Activated CD8-positive, alpha-beta memory T cell treated with anti-CD3 and anti-CD28 coated beads, Interleukin-2, amount 50 U/mL, for 4 hours (primary cell): Measurements from ENCODE around the gene NOXA1.

Experiments
- DNase-seq: peaks from one replicate; pipeline ENCODE4 v3.0.0-alpha.2; 2020

NOXA1 gene

GRCh38 chr9:137441289-137441934 is 18.2 kb downstream of the NOXA1 start, which contains the start of gene ENTPD8:
Gene ENTPD8 (minus strand): TSS chr9:137441357. CDS start chr9:137438285, 3,072 bp downstream.
- DNase-seq, result peak; percentile 21

- DNase-seq, result no peak
Measured at GRCh38 chr9:137441935-137442321, 18.7 kb downstream of the NOXA1 start.

GRCh38 chr9:137444106-137444790 is 21.1 kb downstream of the NOXA1 start:
- DNase-seq, result no peak

- DNase-seq, result peak; percentile 89
Measured at GRCh38 chr9:137445275-137445807, 22.1 kb downstream of the NOXA1 start.

GRCh38 chr9:137445930-137446431 is 22.8 kb downstream of the NOXA1 start:
- DNase-seq, result no peak

GRCh38 chr9:137446851-137447471 is 23.8 kb downstream of the NOXA1 start:
- no peak for DNase-seq

- DNase-seq, result no peak
Measured at GRCh38 chr9:137447722-137448601, 24.8 kb downstream of the NOXA1 start.

GRCh38 chr9:137448602-137448962 is 25.4 kb downstream of the NOXA1 start:
- DNase-seq, result no peak

GRCh38 chr9:137449081-137449844 is 26.1 kb downstream of the NOXA1 start:
- no peak for DNase-seq

GRCh38 chr9:137449931-137450538 is 26.8 kb downstream of the NOXA1 start:
- peak; percentile 66 for DNase-seq

- peak; percentile 59 for DNase-seq
Measured at GRCh38 chr9:137450539-137451222, 27.5 kb downstream of the NOXA1 start.

- DNase-seq, result peak; percentile 24
Measured at GRCh38 chr9:137451264-137452005, 28.2 kb downstream of the NOXA1 start.

- peak; percentile 16 for DNase-seq
Measured at GRCh38 chr9:137452006-137452760, 29.0 kb downstream of the NOXA1 start.

GRCh38 chr9:137452761-137453642 is 29.8 kb downstream of the NOXA1 start:
- DNase-seq, result peak; percentile 24

- DNase-seq, result peak; percentile 30
Measured at GRCh38 chr9:137453643-137454081, 30.5 kb downstream of the NOXA1 start.

- peak; percentile 27 for DNase-seq
Measured at GRCh38 chr9:137454145-137454596, 31.0 kb downstream of the NOXA1 start.

GRCh38 chr9:137454597-137455358 is 31.6 kb downstream of the NOXA1 start:
- DNase-seq, result peak; percentile 17
